HG03060 (cell line): ENCODE results near the gene SEC31B.

Experiments used
- ATAC-seq: cut with Tn5 transposase; IDR thresholded peaks from one replicate; pipeline ENCODE4 v1.9.1; 2021; ENCODE audit warnings: low read depth, moderate number of reproducible peaks; ENCODE audit not compliant: unreplicated experiment

The SEC31B gene

GRCh38 chr10:100498059-100498458 is 21.6 kb downstream of the SEC31B start:
- ATAC-seq, result no peak

- no peak for ATAC-seq
Observed at GRCh38 chr10:100496567-100496966, 23.1 kb downstream of the SEC31B start.

GRCh38 chr10:100490531-100490930 is 29.1 kb downstream of the SEC31B start:
- ATAC-seq, result no peak

- ATAC-seq, result no peak
Observed at GRCh38 chr10:100489396-100489795, 30.3 kb downstream of the SEC31B start.

- no peak for ATAC-seq
Observed at GRCh38 chr10:100487529-100487928, 32.1 kb downstream of the SEC31B start.

GRCh38 chr10:100485801-100486495 is 33.7 kb downstream of the SEC31B start:
- ATAC-seq, result no peak

- no peak for ATAC-seq
Observed at GRCh38 chr10:100485366-100485765, 34.3 kb downstream of the SEC31B start.

GRCh38 chr10:100483876-100484666 is 35.6 kb downstream of the SEC31B start:
- no peak for ATAC-seq

GRCh38 chr10:100482834-100483185 is 36.9 kb downstream of the SEC31B start:
- no peak for ATAC-seq

- no peak for ATAC-seq
Observed at GRCh38 chr10:100482181-100482833, 37.4 kb downstream of the SEC31B start.

- peak; percentile 92 for ATAC-seq
Observed at GRCh38 chr10:100481462-100482081, 38.1 kb downstream of the SEC31B start.

GRCh38 chr10:100480002-100480401 is 39.7 kb downstream of the SEC31B start:
- ATAC-seq, result no peak

GRCh38 chr10:100479037-100479436 is 40.6 kb downstream of the SEC31B start:
- ATAC-seq, result no peak

GRCh38 chr10:100477970-100478369 is 41.7 kb downstream of the SEC31B start:
- ATAC-seq, result no peak

- ATAC-seq, result no peak
Observed at GRCh38 chr10:100470367-100470766, 49.3 kb downstream of the SEC31B start.

GRCh38 chr10:100469756-100470155 is 49.9 kb downstream of the SEC31B start:
- ATAC-seq, result no peak

- ATAC-seq, result no peak
Observed at GRCh38 chr10:100468978-100469377, 50.7 kb downstream of the SEC31B start.

- no peak for ATAC-seq
Observed at GRCh38 chr10:100468322-100468721, 51.3 kb downstream of the SEC31B start.

GRCh38 chr10:100462709-100463108 is 57.0 kb downstream of the SEC31B start, which contains the start of gene WNT8B:
TSS of gene WNT8B (plus strand) at chr10:100463009. CDS start at chr10:100463169, 160 bp downstream.
- no peak for ATAC-seq

- no peak for ATAC-seq
Observed at GRCh38 chr10:100448951-100449350, 70.7 kb downstream of the SEC31B start.

GRCh38 chr10:100447663-100448062 is 72.0 kb downstream of the SEC31B start:
- no peak for ATAC-seq
